A673 (cell line): ENCODE data around the gene SLFN5.

Experiments
- CTCF ChIP-seq: fragments of 300-800, 200-600 bp; sonication (generic); conservative IDR thresholded peaks from 2 replicates; pipeline ENCODE4 v1.5.1; 2017; ENCODE audit warnings: low read depth, mild to moderate bottlenecking, antibody characterized with exemption, low read length, moderate library complexity, mixed read lengths
- EZH2 ChIP-seq: fragments of 200-600 bp; sonication (generic); IDR thresholded peaks from 2 replicates; pipeline ENCODE4 v1.6.1; 2017; ENCODE audit warnings: borderline replicate concordance, low read depth, mild to moderate bottlenecking, mixed read lengths, antibody characterized with exemption, low read length; ENCODE audit not compliant: poor library complexity, severe bottlenecking

GRCh38 chr17:35244341-35245195 is 1.7 kb downstream of the SLFN5 start:
- TF ChIP-seq CTCF (no peak), EZH2 (no peak)
